Measurements from ENCODE around the gene EPHA7. TPM values are rescaled to one million over a fixed set of nuclear protein-coding genes. Genes with fewer than 3 reads are reported as not detected.

EPHA7 gene
- total and polyA plus RNA-seq, 2 of the 4 experiments (the other 2 are of a cell fraction) = not detected

DNA sequence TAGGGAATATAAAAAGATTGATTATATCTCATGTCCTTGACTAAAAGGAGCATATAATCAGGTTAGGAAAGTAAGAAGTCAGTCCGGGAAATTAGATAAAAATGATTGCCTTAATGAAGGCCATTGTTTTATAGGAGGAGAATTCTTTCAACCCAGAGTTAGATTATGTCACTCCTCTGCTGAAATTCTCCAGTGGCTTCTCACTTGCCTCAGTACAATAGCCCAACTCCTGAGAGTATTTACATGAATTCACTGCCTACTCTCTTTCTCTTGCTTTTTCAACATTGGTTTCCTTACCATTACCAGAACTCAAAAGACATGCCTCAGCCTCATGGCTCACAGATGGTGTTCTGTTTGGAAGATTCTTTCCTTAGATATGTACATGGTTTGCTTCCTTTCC, 114.9 kb downstream of the EPHA7 start:
- Histone ChIP-seq H4K8ac (ENCODE audit: low read depth in 2 of 2, low read length in 2 of 2) (no peak overlapping the region), H3K27ac (ENCODE audit: insufficient read depth, low read length) (no peak overlapping the region), H3K9ac (ENCODE audit: low read depth, low read length) (no peak overlapping the region), H3K9me3 (ENCODE audit: control insufficient read depth, insufficient read depth, low read length) (no peaks in the 10 kb centered on the region), H3K18ac (ENCODE audit: low read depth, low read length) (no peak overlapping the region), H3K9me1 (ENCODE audit: insufficient read depth, low read length) (no peaks in the 10 kb centered on the region), H2BK15ac (ENCODE audit: low read depth, low read length) (no peak overlapping the region), H3K4me2 (ENCODE audit: low read depth, low read length) (no peak overlapping the region), H3K14ac (replicated peaks; ENCODE audit: low read depth, low read length) (no peak overlapping the region), H3K56ac (ENCODE audit: extremely low read depth, insufficient read depth, low read length) (no peak overlapping the region), H4K20me1 (ENCODE audit: insufficient read depth, low read length) (no peaks in the 10 kb centered on the region), H2AFZ (replicated peaks; ENCODE audit: low read length, poor library complexity) (no peak overlapping the region), H3K27me3 (ENCODE audit: control insufficient read depth, insufficient read depth, low read length) (no peaks in the 10 kb centered on the region), H2BK20ac (ENCODE audit: low read depth, low read length) (no peak overlapping the region), H3K4me3 (ENCODE audit: insufficient read depth, low read depth, low read length) (no peak overlapping the region), H4K91ac (ENCODE audit: insufficient read depth, low read depth, low read length) (no peak overlapping the region), H2BK120ac (ENCODE audit: low read depth, low read length) (no peak overlapping the region), H2AK5ac (ENCODE audit: low read depth, low read length) (no peak overlapping the region), H3K4me1 (ENCODE audit: control insufficient read depth, insufficient read depth, low read length) (no peaks in the 10 kb centered on the region), H3K79me1 (ENCODE audit: low read depth in 1 of 2, low read length in 2 of 2) (no peaks in the 10 kb centered on the region), H3K4ac (ENCODE audit: low read depth, low read length) (no peak overlapping the region), H2BK5ac (ENCODE audit: low read depth, low read length, poor library complexity, severe bottlenecking) (no peak overlapping the region), H4K5ac (ENCODE audit: low read depth, low read length) (no peak overlapping the region), H2AK9ac (replicated peaks; ENCODE audit: low read depth, low read length, poor library complexity) (no peak overlapping the region), H3K36me3 (ENCODE audit: control insufficient read depth, insufficient read depth, low read length) (no peaks in the 10 kb centered on the region), H3K23ac (ENCODE audit: low read depth, low read length) (no peak overlapping the region)
- no TSS peak for BruUV-seq (replicated peaks)
- no peak for DNase-seq
- TF ChIP-seq MAFK (IDR thresholded peaks at IDR 0.05; ENCODE audit: low read depth, low read length) (no peak), BHLHE40 (IDR thresholded peaks at IDR 0.05; ENCODE audit: low read depth, low read length) (no peak), SMC3 (IDR thresholded peaks at IDR 0.05; ENCODE audit: low read depth, low read length) (no peak)
- intact Hi-C loops (cut with micrococcal nuclease) (no loop called here), in situ Hi-C loops (cut with MboI; ENCODE audit: low sequenced_read_pairs) (no loop called here), dilution Hi-C loops (cut with HindIII; ENCODE audit: low sequenced_read_pairs, unreplicated experiment) (no loop called here)
- no peak for ATAC-seq (ENCODE audit: low read depth)
- ChIA-PET CTCF (no interaction called here), POLR2A (ENCODE audit: unreplicated experiment) (no interaction called here)
- no CpG with 5 or more reads among the region's 1 CpG for WGBS, 2 experiments (ENCODE audit: extremely low coverage in 2 of 2, insufficient read length in 1 of 2)
